Tongue (tissue), 2 donors: Measurements from ENCODE around the gene DISP2. TPM values are rescaled to one million over a fixed set of nuclear protein-coding genes. Genes with fewer than 3 reads are reported as not detected.

Experiments used
- DNase-seq: peaks from one replicate; pipeline ENCODE4 v3.0.0-alpha.2; 2015
- total RNA-seq: library from RNA; depleted of rRNA; stranded (reverse); fragments of >200 nt; gene quantifications from one replicate; pipeline ENCODE4 v1.2.3, GENCODE V29; 2014

DISP2 gene
- total RNA-seq, 1 donor from 2014 or later = 4.1 TPM

GRCh38 chr15:40328751-40329150 is 29.3 kb upstream of the DISP2 start:
- DNase-seq = no peak

GRCh38 chr15:40329804-40330203 is 28.2 kb upstream of the DISP2 start:
- DNase-seq = no peak

- DNase-seq = peak; percentile 80
Measured at GRCh38 chr15:40330368-40330836, 27.6 kb upstream of the DISP2 start.

GRCh38 chr15:40331026-40331425 is 27.0 kb upstream of the DISP2 start:
- DNase-seq = no peak

- DNase-seq = no peak
Measured at GRCh38 chr15:40331637-40332036, 26.4 kb upstream of the DISP2 start.

- no peak for DNase-seq
Measured at GRCh38 chr15:40332113-40332781, 25.8 kb upstream of the DISP2 start.

- peak; percentile 77 for DNase-seq
Measured at GRCh38 chr15:40333922-40334492, 24.0 kb upstream of the DISP2 start.

GRCh38 chr15:40334541-40334940 is 23.5 kb upstream of the DISP2 start:
- no peak for DNase-seq

- no peak for DNase-seq
Measured at GRCh38 chr15:40334941-40335795, 22.9 kb upstream of the DISP2 start.

- no peak for DNase-seq
Measured at GRCh38 chr15:40335938-40336743, 21.9 kb upstream of the DISP2 start.

- no peak for DNase-seq
Measured at GRCh38 chr15:40336744-40337122, 21.3 kb upstream of the DISP2 start.

GRCh38 chr15:40337597-40337996 is 20.4 kb upstream of the DISP2 start:
- DNase-seq = no peak

- peak; percentile 83 for DNase-seq
Measured at GRCh38 chr15:40338041-40338657, 19.9 kb upstream of the DISP2 start.

- DNase-seq = no peak
Measured at GRCh38 chr15:40338921-40339620, 18.9 kb upstream of the DISP2 start.

- DNase-seq = no peak
Measured at GRCh38 chr15:40339621-40339945, 18.4 kb upstream of the DISP2 start.

GRCh38 chr15:40340038-40340739 is 17.8 kb upstream of the DISP2 start:
- peak; percentile 82 for DNase-seq

- DNase-seq = peak; percentile 92
Measured at GRCh38 chr15:40340740-40341400, 17.1 kb upstream of the DISP2 start, which contains the start of gene CCDC9B. Gene CCDC9B (minus strand): TSS chr15:40340939. CDS start chr15:40340819, 120 bp downstream.

GRCh38 chr15:40342416-40343320 is 15.4 kb upstream of the DISP2 start:
- no peak for DNase-seq

- DNase-seq = no peak
Measured at GRCh38 chr15:40343512-40343911, 14.5 kb upstream of the DISP2 start.
